GM18502 (cell line): ENCODE data around the gene TJP1.
"Not testable (repeated sequence)": the region's sequence is repeated elsewhere in the genome, so short reads cannot be mapped to it uniquely, and the experiment has no call there.

Source experiments
- ATAC-seq: cut with Tn5 transposase; IDR thresholded peaks from one replicate; pipeline ENCODE4 v1.9.1; 2021; ENCODE audit warnings: mild to moderate bottlenecking; ENCODE audit not compliant: unreplicated experiment, poor library complexity

Gene TJP1

GRCh38 chr15:29687939-29688505, 134.2 kb downstream of the TJP1 start:
- no peak for ATAC-seq

- no peak for ATAC-seq
These were observed 135.0 kb downstream of the TJP1 start for GRCh38 chr15:29687204-29687815.

GRCh38 chr15:29686445-29687203, 135.6 kb downstream of the TJP1 start:
- no peak for ATAC-seq

- ATAC-seq, result no peak
These were observed 136.2 kb downstream of the TJP1 start for GRCh38 chr15:29686079-29686425.

GRCh38 chr15:29685156-29686078, 136.9 kb downstream of the TJP1 start:
- no peak for ATAC-seq

- ATAC-seq, result no peak
These were observed 139.5 kb downstream of the TJP1 start for GRCh38 chr15:29682781-29683180.

GRCh38 chr15:29682361-29682760, 139.9 kb downstream of the TJP1 start:
- ATAC-seq, result no peak

GRCh38 chr15:29681946-29682345, 140.3 kb downstream of the TJP1 start:
- no peak for ATAC-seq

GRCh38 chr15:29681166-29681845, 141.0 kb downstream of the TJP1 start:
- ATAC-seq, result no peak

GRCh38 chr15:29680465-29681165, 141.7 kb downstream of the TJP1 start:
- no peak for ATAC-seq

- no peak for ATAC-seq
These were observed 143.7 kb downstream of the TJP1 start for GRCh38 chr15:29678504-29679034.

- no peak for ATAC-seq
These were observed 144.3 kb downstream of the TJP1 start for GRCh38 chr15:29677871-29678461.

GRCh38 chr15:29677455-29677854, 144.8 kb downstream of the TJP1 start:
- no peak for ATAC-seq

GRCh38 chr15:29676961-29677402, 145.3 kb downstream of the TJP1 start:
- ATAC-seq, result no peak

GRCh38 chr15:29676374-29676960, 145.8 kb downstream of the TJP1 start:
- ATAC-seq, result not testable (repeated sequence)

GRCh38 chr15:29675791-29676301, 146.4 kb downstream of the TJP1 start:
- no peak for ATAC-seq

GRCh38 chr15:29674661-29675533, 147.4 kb downstream of the TJP1 start:
- ATAC-seq, result no peak
